CD4-positive, CD25-positive, alpha-beta regulatory T cell (primary cell): ENCODE measurements around the gene DNAH2. TPM values are rescaled to one million over a fixed set of nuclear protein-coding genes. Genes with fewer than 3 reads are reported as not detected.
A peak's percentile ranks its signal among the peaks of the same experiment; 100 is the strongest.

ENCODE experiments used
- ATAC-seq, 2 donors: fragments of 150-1000 bp; cut with Tn5 transposase; one replicate each; pipeline ENCODE4 v1.10.0; 2021; ENCODE audit warnings: low read depth in 2 of 2, moderate number of reproducible peaks in 2 of 2, moderate library complexity in 1 of 2
- DNase-seq, 3 donors: peaks; one replicate each; pipeline versions ENCODE4 v3.0.0 to v3.0.0-alpha.2; 2012 to 2022; ENCODE audit warnings: mixed read lengths in 1 of 3
- H3K27ac ChIP-seq: one replicate; pipeline ENCODE4 v1.7.0; 2013; ENCODE audit warnings: mild to moderate bottlenecking, low read length; ENCODE audit not compliant: insufficient read depth, poor library complexity, severe bottlenecking
- H3K27me3 ChIP-seq: one replicate; pipeline ENCODE4 v1.7.0; 2013; ENCODE audit warnings: low read length; ENCODE audit not compliant: control insufficient read depth, insufficient read depth
- H3K36me3 ChIP-seq: one replicate; pipeline ENCODE4 v1.7.0; 2013; ENCODE audit warnings: mild to moderate bottlenecking, low read length, moderate library complexity; ENCODE audit not compliant: control insufficient read depth, insufficient read depth
- H3K4me1 ChIP-seq: 2 replicates; pipeline ENCODE4 v1.7.0; 2013; ENCODE audit warnings: mild to moderate bottlenecking, low read length; ENCODE audit not compliant: insufficient read depth, control insufficient read depth, poor library complexity, severe bottlenecking
- H3K4me3 ChIP-seq: one replicate; pipeline ENCODE4 v1.7.0; 2013; ENCODE audit warnings: low read depth, mild to moderate bottlenecking, low read length, moderate library complexity
- H3K9me3 ChIP-seq, 2 experiments: 1 replicate in 1 of 2; 2 replicates in 1 of 2; pipeline ENCODE4 v1.7.0; 2013; ENCODE audit warnings: low read length in 2 of 2, mild to moderate bottlenecking in 1 of 2, moderate library complexity in 1 of 2; ENCODE audit not compliant: control insufficient read depth in 2 of 2
- H3K27ac Mint-ChIP-seq, 3 donors: one replicate each; pipeline ENCODE4 v1.8.0; 2020 to 2022; ENCODE audit warnings: mild to moderate bottlenecking in 3 of 3, mixed read lengths in 3 of 3, moderate library complexity in 2 of 3
- H3K27me3 Mint-ChIP-seq: one replicate; pipeline ENCODE4 v1.8.0; 2022; ENCODE audit warnings: mild to moderate bottlenecking, mixed read lengths
- H3K36me3 Mint-ChIP-seq: one replicate; pipeline ENCODE4 v1.8.0; 2020; ENCODE audit warnings: mixed read lengths
- H3K4me1 Mint-ChIP-seq, 4 donors: one replicate each; pipeline ENCODE4 v1.8.0; 2020 to 2022; ENCODE audit warnings: mixed read lengths in 4 of 4, mild to moderate bottlenecking in 1 of 4
- H3K4me3 Mint-ChIP-seq, 4 donors: one replicate each; pipeline ENCODE4 v1.8.0; 2020 to 2022; ENCODE audit warnings: mild to moderate bottlenecking in 4 of 4, mixed read lengths in 4 of 4, moderate library complexity in 3 of 4
- H3K9me3 Mint-ChIP-seq, 7 donors: one replicate each; pipeline ENCODE4 v1.8.0; 2020 to 2022; ENCODE audit warnings: mixed read lengths in 7 of 7, mild to moderate bottlenecking in 3 of 7, moderate library complexity in 2 of 7
- polyA plus RNA-seq, 4 donors: library from polyadenylated mRNA; unstranded; fragments of 300-500 nt; fragmentation: Illumina TruSeq; gene quantifications; one replicate each; pipeline ENCODE4 v1.2.3, GENCODE V29; 2021
- total RNA-seq: library from RNA; stranded (reverse); gene quantifications from one replicate; pipeline ENCODE4 v1.2.3, GENCODE V29; 2022

Gene DNAH2
- total and polyA plus RNA-seq, 5 donors from 2014 or later: not detected

- no peaks in the 10 kb centered on the region for H3K4me1 Mint-ChIP-seq
Measured at GRCh38 chr17:7774055-7774521, 56.5 kb downstream of the DNAH2 start.

GRCh38 chr17:7775051-7775450 is 57.5 kb downstream of the DNAH2 start:
- DNase-seq: no peak
- Histone ChIP-seq H3K9me3 (no peaks in the 10 kb centered on the region), H3K27ac (no peak overlapping the region), H3K4me3 (no peak overlapping the region), H3K4me1 (no peaks in the 10 kb centered on the region), H3K27me3 (peaks cover 4% of the 10 kb centered on the region), H3K36me3 (no peaks in the 10 kb centered on the region)
- no peak overlapping the region for H3K27ac Mint-ChIP-seq
- H3K36me3 Mint-ChIP-seq: no peaks in the 10 kb centered on the region
- peaks cover 19% of the 10 kb centered on the region for H3K27me3 Mint-ChIP-seq
- H3K4me3 Mint-ChIP-seq: no peak overlapping the region
- H3K9me3 Mint-ChIP-seq: no peaks in the 10 kb centered on the region
- ATAC-seq: no peak
- H3K4me1 Mint-ChIP-seq: no peaks in the 10 kb centered on the region

More at GRCh38 chr17:7774055-7774521, 56.5 kb downstream of the DNAH2 start:
- Mint-ChIP-seq H3K9me3 (no peaks in the 10 kb centered on the region), H3K36me3 (no peaks in the 10 kb centered on the region), H3K27ac (peak overlapping the region in 1 of 3 donors; percentile 44), H3K27me3 (peaks cover 19% of the 10 kb centered on the region), H3K4me3 (no peak overlapping the region)
- H3K9me3 ChIP-seq: no peaks in the 10 kb centered on the region
- ATAC-seq (no peak), DNase-seq (no peak)
- H3K36me3 ChIP-seq: no peaks in the 10 kb centered on the region
- H3K27me3 ChIP-seq: peaks cover 8% of the 10 kb centered on the region
- H3K27ac ChIP-seq: no peak overlapping the region
- no peaks in the 10 kb centered on the region for H3K4me1 ChIP-seq
- no peak overlapping the region for H3K4me3 ChIP-seq

- no peaks in the 10 kb centered on the region for H3K36me3 ChIP-seq
Measured at GRCh38 chr17:7777017-7777416, 59.5 kb downstream of the DNAH2 start.

GRCh38 chr17:7780736-7781135 is 63.2 kb downstream of the DNAH2 start:
- H3K27ac ChIP-seq: no peak overlapping the region
- H3K4me3 Mint-ChIP-seq: no peak overlapping the region
- no peak overlapping the region for H3K27ac Mint-ChIP-seq
- no peak overlapping the region for H3K4me3 ChIP-seq
- H3K27me3 Mint-ChIP-seq: peaks cover 11% of the 10 kb centered on the region
- no peaks in the 10 kb centered on the region for H3K9me3 Mint-ChIP-seq
- no peaks in the 10 kb centered on the region for H3K9me3 ChIP-seq
- no peak for ATAC-seq
- no peak for DNase-seq
- no peaks in the 10 kb centered on the region for H3K4me1 Mint-ChIP-seq
- no peaks in the 10 kb centered on the region for H3K4me1 ChIP-seq
- no peaks in the 10 kb centered on the region for H3K36me3 Mint-ChIP-seq
- no peaks in the 10 kb centered on the region for H3K36me3 ChIP-seq
- peaks cover 7% of the 10 kb centered on the region for H3K27me3 ChIP-seq

More at GRCh38 chr17:7777017-7777416, 59.5 kb downstream of the DNAH2 start:
- H3K4me1 Mint-ChIP-seq: no peaks in the 10 kb centered on the region
- Histone ChIP-seq H3K27ac (no peak overlapping the region), H3K27me3 (peaks cover 8% of the 10 kb centered on the region), H3K9me3 (no peaks in the 10 kb centered on the region), H3K4me3 (no peak overlapping the region), H3K4me1 (no peaks in the 10 kb centered on the region)
- DNase-seq (no peak), ATAC-seq (no peak)
- H3K9me3 Mint-ChIP-seq: no peaks in the 10 kb centered on the region
- H3K27me3 Mint-ChIP-seq: peaks cover 19% of the 10 kb centered on the region
- no peaks in the 10 kb centered on the region for H3K36me3 Mint-ChIP-seq
- H3K4me3 Mint-ChIP-seq: no peak overlapping the region
- H3K27ac Mint-ChIP-seq: no peak overlapping the region

GRCh38 chr17:7781429-7781828 is 63.9 kb downstream of the DNAH2 start:
- Mint-ChIP-seq H3K4me1 (no peaks in the 10 kb centered on the region), H3K27ac (no peak overlapping the region)

GRCh38 chr17:7782240-7782639 is 64.7 kb downstream of the DNAH2 start:
- Mint-ChIP-seq H3K4me1 (no peaks in the 10 kb centered on the region), H3K4me3 (no peak overlapping the region), H3K9me3 (no peaks in the 10 kb centered on the region), H3K27ac (no peak overlapping the region), H3K27me3 (peaks cover 11% of the 10 kb centered on the region), H3K36me3 (no peaks in the 10 kb centered on the region)
- peaks cover 7% of the 10 kb centered on the region for H3K27me3 ChIP-seq
- H3K36me3 ChIP-seq: no peaks in the 10 kb centered on the region
- H3K9me3 ChIP-seq: no peaks in the 10 kb centered on the region
- DNase-seq: no peak
- no peaks in the 10 kb centered on the region for H3K4me1 ChIP-seq
- no peak overlapping the region for H3K27ac ChIP-seq
- no peak overlapping the region for H3K4me3 ChIP-seq
- ATAC-seq: no peak

More at GRCh38 chr17:7781429-7781828, 63.9 kb downstream of the DNAH2 start:
- ATAC-seq (no peak), DNase-seq (no peak)
- Mint-ChIP-seq H3K9me3 (no peaks in the 10 kb centered on the region), H3K4me3 (no peak overlapping the region), H3K27me3 (peaks cover 11% of the 10 kb centered on the region), H3K36me3 (no peaks in the 10 kb centered on the region)
- Histone ChIP-seq H3K4me3 (no peak overlapping the region), H3K27ac (no peak overlapping the region), H3K27me3 (peaks cover 7% of the 10 kb centered on the region), H3K4me1 (no peaks in the 10 kb centered on the region), H3K36me3 (no peaks in the 10 kb centered on the region), H3K9me3 (no peaks in the 10 kb centered on the region)

GRCh38 chr17:7786866-7787265 is 69.3 kb downstream of the DNAH2 start:
- Mint-ChIP-seq H3K4me3 (no peak overlapping the region), H3K27me3 (peaks cover 7% of the 10 kb centered on the region), H3K36me3 (no peaks in the 10 kb centered on the region), H3K9me3 (no peaks in the 10 kb centered on the region), H3K4me1 (no peaks in the 10 kb centered on the region), H3K27ac (no peak overlapping the region)
- no peak for DNase-seq
- H3K9me3 ChIP-seq: no peaks in the 10 kb centered on the region
- H3K4me1 ChIP-seq: no peaks in the 10 kb centered on the region
- H3K4me3 ChIP-seq: no peak overlapping the region
- H3K27ac ChIP-seq: no peak overlapping the region
- no peaks in the 10 kb centered on the region for H3K36me3 ChIP-seq
- ATAC-seq: no peak
- peaks cover 4% of the 10 kb centered on the region for H3K27me3 ChIP-seq

- Mint-ChIP-seq H3K27ac (no peak overlapping the region), H3K27me3 (peaks cover 15% of the 10 kb centered on the region), H3K4me1 (no peaks in the 10 kb centered on the region), H3K4me3 (no peak overlapping the region), H3K9me3 (no peaks in the 10 kb centered on the region), H3K36me3 (no peaks in the 10 kb centered on the region)
- Histone ChIP-seq H3K27ac (no peak overlapping the region), H3K4me1 (no peaks in the 10 kb centered on the region), H3K9me3 (no peaks in the 10 kb centered on the region), H3K27me3 (no peaks in the 10 kb centered on the region), H3K36me3 (no peaks in the 10 kb centered on the region), H3K4me3 (no peak overlapping the region)
- DNase-seq: no peak
- ATAC-seq: no peak
Measured at GRCh38 chr17:7789131-7789530, 71.6 kb downstream of the DNAH2 start.
